ENCODE measurements around the gene SARDH.

SARDH gene

DNA sequence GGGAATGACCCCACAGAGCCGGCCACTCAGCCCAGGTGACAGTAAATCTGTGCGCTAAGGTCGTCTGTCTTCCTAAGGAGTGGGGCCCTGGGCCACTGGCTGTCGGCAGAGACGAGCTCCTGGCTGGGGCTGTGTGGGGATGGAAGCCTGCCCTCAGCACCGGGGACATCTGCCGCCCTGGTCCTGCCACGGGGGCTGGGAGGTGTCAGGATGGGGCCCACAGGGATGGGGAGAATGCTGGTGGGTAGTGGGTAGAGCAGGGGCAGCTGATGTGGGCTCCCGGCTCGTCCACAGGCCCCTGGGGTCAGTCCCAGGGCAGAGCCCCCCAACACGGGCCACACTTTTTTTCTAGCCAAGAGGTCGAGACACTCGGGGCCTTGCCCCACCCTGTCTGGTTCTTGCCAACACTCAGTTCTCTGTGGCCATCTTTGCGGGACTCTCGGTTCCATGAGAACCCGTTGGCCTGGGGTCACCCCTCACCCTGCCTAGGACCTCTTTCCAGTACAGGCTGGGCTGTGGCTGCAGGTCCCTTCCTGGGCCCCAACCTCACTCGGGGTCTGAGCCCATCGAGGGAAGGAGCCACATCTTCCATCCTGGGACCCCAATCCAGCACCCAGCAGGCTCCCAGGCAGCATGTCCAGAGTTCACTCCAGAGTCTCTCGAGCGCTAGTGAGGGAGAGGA is 57.0 kb downstream of the SARDH start (continued):
- TF ChIP-seq, protein P1, sequence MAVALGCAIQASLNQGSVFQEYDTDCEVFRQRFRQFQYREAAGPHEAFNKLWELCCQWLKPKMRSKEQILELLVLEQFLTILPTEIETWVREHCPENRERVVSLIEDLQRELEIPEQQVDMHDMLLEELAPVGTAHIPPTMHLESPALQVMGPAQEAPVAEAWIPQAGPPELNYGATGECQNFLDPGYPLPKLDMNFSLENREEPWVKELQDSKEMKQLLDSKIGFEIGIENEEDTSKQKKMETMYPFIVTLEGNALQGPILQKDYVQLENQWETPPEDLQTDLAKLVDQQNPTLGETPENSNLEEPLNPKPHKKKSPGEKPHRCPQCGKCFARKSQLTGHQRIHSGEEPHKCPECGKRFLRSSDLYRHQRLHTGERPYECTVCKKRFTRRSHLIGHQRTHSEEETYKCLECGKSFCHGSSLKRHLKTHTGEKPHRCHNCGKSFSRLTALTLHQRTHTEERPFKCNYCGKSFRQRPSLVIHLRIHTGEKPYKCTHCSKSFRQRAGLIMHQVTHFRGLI (tag by site-specific recombination; IDR thresholded peaks at IDR 0.05): no peak
- TF ChIP-seq, protein P2, sequence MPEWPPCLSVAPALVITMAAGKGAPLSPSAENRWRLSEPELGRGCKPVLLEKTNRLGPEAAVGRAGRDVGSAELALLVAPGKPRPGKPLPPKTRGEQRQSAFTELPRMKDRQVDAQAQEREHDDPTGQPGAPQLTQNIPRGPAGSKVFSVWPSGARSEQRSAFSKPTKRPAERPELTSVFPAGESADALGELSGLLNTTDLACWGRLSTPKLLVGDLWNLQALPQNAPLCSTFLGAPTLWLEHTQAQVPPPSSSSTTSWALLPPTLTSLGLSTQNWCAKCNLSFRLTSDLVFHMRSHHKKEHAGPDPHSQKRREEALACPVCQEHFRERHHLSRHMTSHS (tag by site-specific recombination; IDR thresholded peaks at IDR 0.05): no peak
- TF ChIP-seq FEZF1 (tag by site-specific recombination; IDR thresholded peaks at IDR 0.05) (no peak), KLF1 (tag by site-specific recombination; IDR thresholded peaks at IDR 0.05) (no peak), ZNF747 (tag by site-specific recombination; IDR thresholded peaks at IDR 0.05) (no peak), ZFP41 (tag by site-specific recombination; IDR thresholded peaks at IDR 0.05; ENCODE audit: borderline replicate concordance) (no peak), WT1 (tag by site-specific recombination; IDR thresholded peaks at IDR 0.05) (no peak), SALL2 (tag by site-specific recombination; IDR thresholded peaks at IDR 0.05; ENCODE audit: borderline replicate concordance) (no peak)

DNA sequence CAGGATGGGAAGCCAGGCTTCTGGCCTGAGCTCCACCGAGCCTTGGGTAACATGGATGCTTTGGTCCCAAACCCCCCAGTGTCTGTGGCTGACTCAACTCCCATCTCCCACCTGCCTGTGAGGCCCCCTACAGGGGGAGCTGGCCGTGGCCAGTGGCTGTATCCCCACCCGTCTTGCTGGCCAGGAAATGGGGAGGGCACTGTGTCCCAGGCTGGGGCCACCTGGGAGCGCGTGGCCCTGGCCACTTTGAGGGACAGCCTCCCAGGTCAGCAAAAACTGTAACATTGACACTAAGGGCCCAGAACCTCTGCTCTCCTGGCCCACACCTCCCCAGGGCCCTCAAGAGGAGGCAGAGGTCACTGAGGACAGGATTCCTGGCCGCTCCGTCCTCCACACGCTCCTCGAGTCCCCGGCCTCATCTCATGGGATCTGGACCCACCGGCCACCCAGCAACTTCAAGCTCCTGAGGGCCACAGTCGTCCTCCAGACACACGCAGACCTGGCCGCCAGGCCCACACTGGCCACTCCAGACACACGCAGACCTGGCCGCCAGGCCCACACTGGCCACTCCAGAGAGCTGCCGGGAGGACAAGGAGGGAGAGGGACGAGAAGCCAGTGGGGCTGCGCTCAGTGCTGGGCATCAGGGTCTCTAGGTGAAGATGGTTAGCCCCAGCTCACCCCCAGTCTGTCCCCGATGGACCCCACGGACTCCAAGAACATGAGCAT is 57.7 kb downstream of the SARDH start:
- no peak overlapping the region for H3K27ac ChIP-seq (ENCODE audit: extremely low read depth, low read depth, low read length)
- no peaks in the 10 kb centered on the region for H3K36me3 ChIP-seq (ENCODE audit: control insufficient read depth in 2 of 2, insufficient read depth in 1 of 2, low read length in 2 of 2)
- H3K4me3 ChIP-seq (ENCODE audit: low read depth, low read length): no peak overlapping the region
- ChIA-PET CTCF (interaction anchor here (0.7 kb wide), 1 partner anchor 23 kb away, joined by 3 read pairs; no protein-coding TSS in a partner anchor), POLR2A (no interaction called here)
- TF ChIP-seq BCL11B (tag by site-specific recombination; IDR thresholded peaks at IDR 0.05; ENCODE audit: low read depth): no peak
- no peak for TF ChIP-seq ZNF140 (tag by site-specific recombination; IDR thresholded peaks at IDR 0.05)
- TF ChIP-seq, protein P3, sequence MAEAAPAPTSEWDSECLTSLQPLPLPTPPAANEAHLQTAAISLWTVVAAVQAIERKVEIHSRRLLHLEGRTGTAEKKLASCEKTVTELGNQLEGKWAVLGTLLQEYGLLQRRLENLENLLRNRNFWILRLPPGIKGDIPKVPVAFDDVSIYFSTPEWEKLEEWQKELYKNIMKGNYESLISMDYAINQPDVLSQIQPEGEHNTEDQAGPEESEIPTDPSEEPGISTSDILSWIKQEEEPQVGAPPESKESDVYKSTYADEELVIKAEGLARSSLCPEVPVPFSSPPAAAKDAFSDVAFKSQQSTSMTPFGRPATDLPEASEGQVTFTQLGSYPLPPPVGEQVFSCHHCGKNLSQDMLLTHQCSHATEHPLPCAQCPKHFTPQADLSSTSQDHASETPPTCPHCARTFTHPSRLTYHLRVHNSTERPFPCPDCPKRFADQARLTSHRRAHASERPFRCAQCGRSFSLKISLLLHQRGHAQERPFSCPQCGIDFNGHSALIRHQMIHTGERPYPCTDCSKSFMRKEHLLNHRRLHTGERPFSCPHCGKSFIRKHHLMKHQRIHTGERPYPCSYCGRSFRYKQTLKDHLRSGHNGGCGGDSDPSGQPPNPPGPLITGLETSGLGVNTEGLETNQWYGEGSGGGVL (tag by site-specific recombination; IDR thresholded peaks at IDR 0.05): no peak
- TF ChIP-seq, protein P4, sequence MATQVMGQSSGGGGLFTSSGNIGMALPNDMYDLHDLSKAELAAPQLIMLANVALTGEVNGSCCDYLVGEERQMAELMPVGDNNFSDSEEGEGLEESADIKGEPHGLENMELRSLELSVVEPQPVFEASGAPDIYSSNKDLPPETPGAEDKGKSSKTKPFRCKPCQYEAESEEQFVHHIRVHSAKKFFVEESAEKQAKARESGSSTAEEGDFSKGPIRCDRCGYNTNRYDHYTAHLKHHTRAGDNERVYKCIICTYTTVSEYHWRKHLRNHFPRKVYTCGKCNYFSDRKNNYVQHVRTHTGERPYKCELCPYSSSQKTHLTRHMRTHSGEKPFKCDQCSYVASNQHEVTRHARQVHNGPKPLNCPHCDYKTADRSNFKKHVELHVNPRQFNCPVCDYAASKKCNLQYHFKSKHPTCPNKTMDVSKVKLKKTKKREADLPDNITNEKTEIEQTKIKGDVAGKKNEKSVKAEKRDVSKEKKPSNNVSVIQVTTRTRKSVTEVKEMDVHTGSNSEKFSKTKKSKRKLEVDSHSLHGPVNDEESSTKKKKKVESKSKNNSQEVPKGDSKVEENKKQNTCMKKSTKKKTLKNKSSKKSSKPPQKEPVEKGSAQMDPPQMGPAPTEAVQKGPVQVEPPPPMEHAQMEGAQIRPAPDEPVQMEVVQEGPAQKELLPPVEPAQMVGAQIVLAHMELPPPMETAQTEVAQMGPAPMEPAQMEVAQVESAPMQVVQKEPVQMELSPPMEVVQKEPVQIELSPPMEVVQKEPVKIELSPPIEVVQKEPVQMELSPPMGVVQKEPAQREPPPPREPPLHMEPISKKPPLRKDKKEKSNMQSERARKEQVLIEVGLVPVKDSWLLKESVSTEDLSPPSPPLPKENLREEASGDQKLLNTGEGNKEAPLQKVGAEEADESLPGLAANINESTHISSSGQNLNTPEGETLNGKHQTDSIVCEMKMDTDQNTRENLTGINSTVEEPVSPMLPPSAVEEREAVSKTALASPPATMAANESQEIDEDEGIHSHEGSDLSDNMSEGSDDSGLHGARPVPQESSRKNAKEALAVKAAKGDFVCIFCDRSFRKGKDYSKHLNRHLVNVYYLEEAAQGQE (tag by site-specific recombination; IDR thresholded peaks at IDR 0.05): no peak
- TF ChIP-seq ZNF341 (tag by site-specific recombination; IDR thresholded peaks at IDR 0.05; ENCODE audit: low read depth): no peak
- TF ChIP-seq, protein P5, sequence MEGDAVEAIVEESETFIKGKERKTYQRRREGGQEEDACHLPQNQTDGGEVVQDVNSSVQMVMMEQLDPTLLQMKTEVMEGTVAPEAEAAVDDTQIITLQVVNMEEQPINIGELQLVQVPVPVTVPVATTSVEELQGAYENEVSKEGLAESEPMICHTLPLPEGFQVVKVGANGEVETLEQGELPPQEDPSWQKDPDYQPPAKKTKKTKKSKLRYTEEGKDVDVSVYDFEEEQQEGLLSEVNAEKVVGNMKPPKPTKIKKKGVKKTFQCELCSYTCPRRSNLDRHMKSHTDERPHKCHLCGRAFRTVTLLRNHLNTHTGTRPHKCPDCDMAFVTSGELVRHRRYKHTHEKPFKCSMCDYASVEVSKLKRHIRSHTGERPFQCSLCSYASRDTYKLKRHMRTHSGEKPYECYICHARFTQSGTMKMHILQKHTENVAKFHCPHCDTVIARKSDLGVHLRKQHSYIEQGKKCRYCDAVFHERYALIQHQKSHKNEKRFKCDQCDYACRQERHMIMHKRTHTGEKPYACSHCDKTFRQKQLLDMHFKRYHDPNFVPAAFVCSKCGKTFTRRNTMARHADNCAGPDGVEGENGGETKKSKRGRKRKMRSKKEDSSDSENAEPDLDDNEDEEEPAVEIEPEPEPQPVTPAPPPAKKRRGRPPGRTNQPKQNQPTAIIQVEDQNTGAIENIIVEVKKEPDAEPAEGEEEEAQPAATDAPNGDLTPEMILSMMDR (tag by site-specific recombination; IDR thresholded peaks at IDR 0.05): no peak
- TF ChIP-seq ZNF777 (tag by site-specific recombination; IDR thresholded peaks at IDR 0.05; ENCODE audit: borderline replicate concordance): no peak
- TF ChIP-seq IKZF3 (tag by site-specific recombination; IDR thresholded peaks at IDR 0.05): no peak
- TF ChIP-seq ZNF174 (tag by site-specific recombination; IDR thresholded peaks at IDR 0.05): no peak
- TF ChIP-seq, protein P6, sequence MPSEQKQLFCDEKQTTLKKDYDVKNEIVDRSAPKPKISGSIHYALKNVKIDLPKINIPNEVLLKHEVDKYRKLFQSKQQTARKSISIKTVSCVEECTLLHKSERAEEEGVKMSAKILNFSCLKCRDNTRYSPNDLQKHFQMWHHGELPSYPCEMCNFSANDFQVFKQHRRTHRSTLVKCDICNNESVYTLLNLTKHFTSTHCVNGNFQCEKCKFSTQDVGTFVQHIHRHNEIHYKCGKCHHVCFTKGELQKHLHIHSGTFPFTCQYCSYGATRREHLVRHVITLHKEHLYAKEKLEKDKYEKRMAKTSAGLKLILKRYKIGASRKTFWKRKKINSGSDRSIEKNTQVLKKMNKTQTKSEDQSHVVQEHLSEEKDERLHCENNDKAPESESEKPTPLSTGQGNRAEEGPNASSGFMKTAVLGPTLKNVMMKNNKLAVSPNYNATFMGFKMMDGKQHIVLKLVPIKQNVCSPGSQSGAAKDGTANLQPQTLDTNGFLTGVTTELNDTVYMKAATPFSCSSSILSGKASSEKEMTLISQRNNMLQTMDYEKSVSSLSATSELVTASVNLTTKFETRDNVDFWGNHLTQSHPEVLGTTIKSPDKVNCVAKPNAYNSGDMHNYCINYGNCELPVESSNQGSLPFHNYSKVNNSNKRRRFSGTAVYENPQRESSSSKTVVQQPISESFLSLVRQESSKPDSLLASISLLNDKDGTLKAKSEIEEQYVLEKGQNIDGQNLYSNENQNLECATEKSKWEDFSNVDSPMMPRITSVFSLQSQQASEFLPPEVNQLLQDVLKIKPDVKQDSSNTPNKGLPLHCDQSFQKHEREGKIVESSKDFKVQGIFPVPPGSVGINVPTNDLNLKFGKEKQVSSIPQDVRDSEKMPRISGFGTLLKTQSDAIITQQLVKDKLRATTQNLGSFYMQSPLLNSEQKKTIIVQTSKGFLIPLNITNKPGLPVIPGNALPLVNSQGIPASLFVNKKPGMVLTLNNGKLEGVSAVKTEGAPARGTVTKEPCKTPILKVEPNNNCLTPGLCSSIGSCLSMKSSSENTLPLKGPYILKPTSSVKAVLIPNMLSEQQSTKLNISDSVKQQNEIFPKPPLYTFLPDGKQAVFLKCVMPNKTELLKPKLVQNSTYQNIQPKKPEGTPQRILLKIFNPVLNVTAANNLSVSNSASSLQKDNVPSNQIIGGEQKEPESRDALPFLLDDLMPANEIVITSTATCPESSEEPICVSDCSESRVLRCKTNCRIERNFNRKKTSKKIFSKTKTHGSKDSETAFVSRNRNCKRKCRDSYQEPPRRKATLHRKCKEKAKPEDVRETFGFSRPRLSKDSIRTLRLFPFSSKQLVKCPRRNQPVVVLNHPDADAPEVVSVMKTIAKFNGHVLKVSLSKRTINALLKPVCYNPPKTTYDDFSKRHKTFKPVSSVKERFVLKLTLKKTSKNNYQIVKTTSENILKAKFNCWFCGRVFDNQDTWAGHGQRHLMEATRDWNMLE (tag by site-specific recombination; conservative IDR thresholded peaks at IDR 0.05; ENCODE audit: low read depth): no peak
- TF ChIP-seq ZNF664 (tag by site-specific recombination; IDR thresholded peaks at IDR 0.05): no peak
- no peak for TF ChIP-seq HOXA7 (CRISPR knock-in tag; IDR thresholded peaks at IDR 0.05; ENCODE audit: borderline replicate concordance)
- H3K9me3 ChIP-seq (ENCODE audit: control insufficient read depth, insufficient read depth, low read depth, low read length): no peaks in the 10 kb centered on the region
- H3K4me1 ChIP-seq (ENCODE audit: control insufficient read depth, insufficient read depth, low read length): no peaks in the 10 kb centered on the region

Data from HEK293 (cell line).